ENCODE measurements around the gene ABHD2.
A peak's percentile ranks its signal among the peaks of the same experiment; 100 is the strongest.
"Not testable (repeated sequence)": the region's sequence is repeated elsewhere in the genome, so short reads cannot be mapped to it uniquely, and the experiment has no call there.

The ABHD2 gene

DNA sequence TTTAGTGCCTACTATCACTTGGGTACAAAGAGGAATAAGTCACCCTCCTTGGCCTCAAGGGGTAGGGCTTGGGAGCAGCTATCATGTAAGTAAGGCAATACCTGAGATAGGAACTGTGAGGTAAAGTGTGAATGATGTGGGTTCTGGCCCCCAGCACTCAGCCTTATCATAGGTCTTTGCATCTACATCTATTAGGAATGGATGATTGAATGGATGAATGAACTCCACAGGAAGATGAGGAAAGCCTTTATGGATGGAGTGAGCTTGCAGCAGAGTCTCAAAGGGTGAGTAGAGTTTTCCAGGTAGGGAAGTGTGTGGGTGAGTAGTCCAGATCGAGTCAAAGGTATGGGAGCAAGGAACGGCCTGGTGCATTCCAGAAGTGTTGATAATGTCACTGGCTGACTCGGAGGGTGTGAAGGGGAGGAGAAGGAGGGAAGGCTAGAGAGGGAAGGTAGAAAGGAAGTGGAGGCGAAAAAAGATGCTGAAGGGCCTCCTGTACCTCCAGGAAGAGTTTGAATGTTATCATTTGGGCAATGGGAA, 13.1 kb upstream of the ABHD2 start:
- no peak for DNase-seq

DNA sequence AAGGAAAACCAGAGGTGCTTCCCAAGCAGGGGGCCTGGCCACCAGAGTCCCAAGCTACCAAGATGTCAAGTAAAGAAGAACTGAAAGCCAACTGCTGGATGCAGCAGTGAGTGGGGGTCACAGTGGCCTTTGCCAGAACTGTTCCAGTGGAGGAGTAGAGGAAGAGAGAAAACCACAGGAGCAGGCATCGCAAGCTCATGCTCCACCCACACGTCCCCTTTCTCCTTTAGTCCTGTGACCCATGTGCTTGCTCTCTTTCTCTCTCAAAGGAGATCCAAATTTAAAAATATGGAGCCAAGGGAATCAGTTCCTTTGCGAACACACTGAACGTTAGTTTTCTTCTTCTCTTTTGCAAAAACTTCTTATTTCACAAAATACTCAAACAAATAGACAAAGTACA, 12.4 kb upstream of the ABHD2 start:
- no peak for DNase-seq

- DNase-seq = no peak
Measured at GRCh38 chr15:89077750-89078149, 10.5 kb upstream of the ABHD2 start.

DNA sequence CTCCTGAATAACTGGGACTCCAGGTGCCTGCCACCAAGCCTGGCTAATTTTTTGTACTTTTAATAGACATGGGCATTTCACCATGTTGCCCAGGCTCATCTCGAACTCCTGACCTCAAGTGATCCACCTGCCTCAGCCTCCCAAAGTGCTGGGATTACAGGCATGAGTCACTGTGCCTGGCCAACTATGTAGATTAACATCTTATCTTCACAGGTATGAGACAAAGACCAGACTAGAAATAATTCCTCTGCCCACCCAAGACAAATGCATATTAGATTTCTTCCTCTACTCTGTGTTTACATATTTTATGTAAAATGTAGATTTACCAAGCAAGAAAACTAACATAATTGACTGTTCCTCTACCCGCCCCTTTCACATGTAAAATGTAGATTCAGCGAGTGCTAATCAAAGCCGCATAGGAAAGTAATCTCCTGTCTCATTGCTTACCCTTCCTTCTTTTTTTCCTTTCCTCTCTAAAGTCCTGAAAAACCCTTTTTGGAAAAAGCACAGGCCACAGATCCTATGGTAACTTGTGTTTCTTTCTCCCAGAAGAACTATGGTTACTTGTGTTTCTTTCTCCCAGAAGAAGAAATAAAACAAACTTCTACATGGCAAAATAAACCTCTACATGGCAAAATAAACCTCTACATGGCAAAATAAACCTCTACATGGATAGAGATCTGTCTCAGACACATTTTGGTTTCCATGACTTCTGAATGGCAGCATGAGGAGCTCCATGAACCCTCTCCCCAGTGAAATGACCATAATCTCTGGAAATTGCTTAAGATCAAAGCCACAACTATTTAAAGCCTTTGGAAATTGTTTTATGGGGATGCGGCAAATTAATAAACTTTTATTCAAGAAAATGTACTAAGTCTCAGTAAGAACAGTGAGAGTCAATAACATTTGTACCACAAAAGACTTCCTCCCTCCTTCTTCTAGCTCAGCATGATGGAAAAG, 9.1 kb upstream of the ABHD2 start:
- DNase-seq = no peak

GRCh38 chr15:89081878-89082277, 6.4 kb upstream of the ABHD2 start:
- DNase-seq = no peak

DNA sequence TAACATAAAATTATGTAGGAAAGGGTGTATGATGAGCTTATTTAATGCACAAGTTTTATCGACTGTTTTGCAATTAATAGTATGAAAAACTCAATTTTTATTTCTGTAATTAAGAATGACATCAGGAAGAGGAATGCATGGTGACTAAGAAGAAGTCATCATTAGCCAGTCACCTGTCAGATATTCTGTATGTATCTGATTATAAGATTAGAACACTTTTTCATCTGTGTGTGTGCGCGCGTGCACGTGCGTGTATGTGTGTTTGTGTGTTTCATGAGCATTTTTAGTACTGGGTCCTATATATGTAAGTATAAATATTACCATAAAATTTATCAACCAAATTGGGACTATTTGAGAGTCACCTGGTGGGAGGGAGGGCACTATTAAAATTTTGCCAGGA, 5.0 kb upstream of the ABHD2 start:
- DNase-seq = no peak

DNA sequence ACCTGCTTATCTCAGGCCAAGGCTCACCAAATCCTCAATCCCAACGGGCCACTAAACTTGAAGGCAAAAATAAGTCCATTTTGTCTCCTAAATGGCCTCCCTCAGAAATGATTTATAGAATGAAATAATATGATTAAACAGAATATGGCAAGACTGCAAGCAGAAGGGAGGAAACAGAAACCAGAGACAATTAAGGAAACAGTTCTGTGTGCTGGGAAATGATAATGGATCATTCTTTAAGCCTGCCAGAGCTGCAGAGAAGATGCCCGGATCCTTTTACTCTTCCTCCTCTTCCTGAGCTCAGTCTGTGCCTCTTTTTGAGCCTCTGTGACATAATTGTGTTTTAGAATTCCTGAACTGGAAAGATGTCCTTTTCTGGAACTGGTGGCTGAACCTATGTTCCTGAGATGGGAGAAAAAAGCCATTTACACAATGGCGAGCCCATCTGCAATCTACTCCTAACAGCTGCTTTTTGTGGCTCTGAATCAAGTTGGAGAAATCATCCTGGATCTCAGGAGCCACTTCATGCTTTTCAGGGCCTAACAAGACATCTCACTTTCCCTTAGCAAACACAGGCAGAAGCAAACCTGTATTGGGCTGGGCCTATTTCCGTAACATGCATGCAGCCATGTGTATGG, 2.8 kb upstream of the ABHD2 start:
- DNase-seq = no peak

- not testable (repeated sequence) for DNase-seq
Measured at GRCh38 chr15:89085933-89086332, 2.3 kb upstream of the ABHD2 start.

GRCh38 chr15:89086390-89086789, 1.9 kb upstream of the ABHD2 start:
- not testable (repeated sequence) for DNase-seq

GRCh38 chr15:89087161-89087829, 961 bp upstream of the ABHD2 start:
- DNase-seq = no peak

GRCh38 chr15:89088605-89089315, 504 bp downstream of the ABHD2 start:
- peak; percentile 51 for DNase-seq

DNA sequence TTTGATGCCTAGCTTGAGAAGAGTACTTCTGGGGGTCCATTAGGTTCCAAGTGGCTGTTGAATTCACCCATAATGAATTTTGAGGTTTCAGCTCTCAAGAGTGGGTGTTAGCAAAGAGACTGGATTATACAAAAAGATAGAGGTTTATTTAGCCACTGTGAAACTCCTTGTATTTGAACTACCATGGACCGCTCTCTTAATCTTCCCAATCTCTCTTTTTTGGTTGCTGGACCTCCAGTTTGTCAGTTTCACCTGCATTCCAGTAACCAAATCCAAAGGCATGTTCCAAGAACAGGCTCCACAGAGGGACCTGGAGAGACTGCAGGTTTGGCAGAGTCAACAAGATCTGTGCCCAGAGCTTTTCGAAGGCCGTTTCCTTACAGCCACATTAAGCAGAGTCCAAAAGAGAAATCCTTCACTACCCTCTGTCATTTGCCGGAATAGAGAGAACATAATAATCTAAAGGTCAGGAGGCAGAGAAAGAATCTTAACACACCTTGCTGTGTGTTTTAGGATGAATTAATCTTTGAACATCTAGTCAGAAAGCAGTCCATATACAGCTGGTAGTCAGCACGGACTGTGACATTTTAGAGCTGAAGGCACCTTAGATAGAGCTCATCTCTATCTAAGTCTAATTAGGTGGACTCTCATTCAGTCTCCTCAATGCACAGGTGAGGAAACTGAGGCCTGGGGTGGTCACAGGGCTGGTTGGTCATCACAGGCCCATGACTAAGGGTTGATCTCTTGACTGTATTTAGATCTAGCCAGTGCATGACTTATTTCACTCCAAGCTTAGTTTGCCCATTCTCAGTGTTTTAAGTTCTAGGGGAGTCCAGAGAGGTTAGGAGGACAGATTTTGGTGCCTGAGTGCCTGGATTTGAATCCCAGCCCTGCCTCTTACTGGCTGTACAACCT, 1.3 kb downstream of the ABHD2 start:
- no peak for DNase-seq

DNA sequence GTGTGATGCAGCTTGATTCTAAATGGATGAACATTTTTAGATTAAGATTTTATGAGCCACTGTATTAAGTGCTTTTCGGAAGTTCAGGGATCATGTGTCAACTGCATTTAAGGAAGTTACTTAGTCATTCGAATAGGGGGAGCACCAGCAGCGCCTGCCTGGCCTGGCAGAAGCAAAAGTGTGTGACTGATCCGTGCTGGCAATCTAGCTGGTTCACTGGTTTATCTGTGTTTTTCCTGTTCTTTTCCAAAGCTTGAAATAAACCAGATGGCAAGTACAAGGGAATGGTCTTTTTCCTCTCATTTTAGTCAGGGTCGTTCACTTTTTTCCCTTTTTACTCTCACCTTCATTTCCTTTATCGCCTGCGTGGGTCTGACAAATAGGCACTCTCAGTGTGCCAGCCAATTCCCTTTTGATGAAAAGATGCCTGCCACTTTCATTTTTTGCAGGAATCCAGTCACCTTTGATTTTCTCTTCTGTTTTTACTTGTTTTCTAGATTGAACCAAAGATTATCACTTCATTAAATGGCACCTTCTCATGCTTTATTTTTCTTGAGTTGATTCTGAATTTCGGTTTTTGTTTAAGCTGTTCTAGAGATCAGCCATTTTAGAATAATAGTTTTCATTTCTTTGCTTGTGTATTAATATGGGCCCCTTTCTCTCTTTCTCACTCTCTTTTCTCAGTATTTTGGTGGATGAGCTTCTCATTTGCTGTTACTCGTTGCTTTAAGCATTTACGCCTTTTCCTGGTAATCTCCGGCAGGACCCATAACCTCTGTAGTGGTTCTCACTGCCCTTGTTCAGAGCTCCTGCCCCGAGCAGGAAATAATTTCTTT, 2.8 kb downstream of the ABHD2 start:
- peak; percentile 64 for DNase-seq

DNA sequence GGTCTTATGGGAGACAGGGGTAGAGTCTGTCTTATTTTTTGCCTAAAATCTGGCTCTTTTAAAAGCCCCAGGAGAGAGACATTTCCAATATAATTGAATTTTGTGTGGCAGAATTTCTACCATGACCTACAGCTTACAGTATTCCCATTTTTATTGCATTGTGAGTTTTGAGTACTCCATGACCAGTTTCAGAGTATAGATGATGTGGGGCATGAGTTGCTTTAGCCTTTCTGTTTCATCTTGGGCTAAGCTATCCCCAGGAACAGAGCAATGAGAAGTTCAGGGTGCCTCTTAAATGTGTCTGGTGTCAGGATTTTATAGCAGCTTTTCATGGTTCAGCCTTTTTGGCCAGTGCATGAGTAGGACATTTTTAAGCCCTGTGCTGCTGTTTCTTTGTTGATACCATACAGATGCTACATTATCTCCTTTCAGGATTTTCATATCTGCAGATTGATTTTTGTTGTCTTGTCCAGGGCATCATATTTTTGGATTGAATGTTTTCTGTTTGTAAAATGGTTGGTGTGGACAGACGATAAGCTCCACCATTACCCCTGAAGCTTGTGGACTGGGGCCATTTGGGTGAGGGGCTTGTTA, 3.5 kb downstream of the ABHD2 start:
- no peak for DNase-seq

DNA sequence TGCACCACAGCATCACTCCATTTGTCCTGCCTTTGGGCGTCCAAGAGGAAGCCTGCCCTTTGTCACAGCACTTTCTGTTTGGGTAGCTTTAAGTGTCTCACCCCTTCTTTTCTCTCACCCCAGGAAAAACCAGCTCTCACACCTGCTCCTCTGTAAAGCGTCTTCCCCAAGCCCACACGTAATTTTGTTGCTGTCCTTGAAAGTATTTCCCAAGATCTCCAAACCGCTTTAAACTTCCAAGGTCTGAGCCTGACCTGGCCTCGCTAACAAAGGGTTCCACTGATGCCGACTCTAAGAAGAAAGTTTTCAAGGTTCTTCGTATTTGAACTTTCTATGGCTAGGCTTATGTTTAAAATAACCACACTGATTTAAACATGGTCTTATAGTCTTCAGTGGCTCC, 5.3 kb downstream of the ABHD2 start:
- no peak for DNase-seq

DNA sequence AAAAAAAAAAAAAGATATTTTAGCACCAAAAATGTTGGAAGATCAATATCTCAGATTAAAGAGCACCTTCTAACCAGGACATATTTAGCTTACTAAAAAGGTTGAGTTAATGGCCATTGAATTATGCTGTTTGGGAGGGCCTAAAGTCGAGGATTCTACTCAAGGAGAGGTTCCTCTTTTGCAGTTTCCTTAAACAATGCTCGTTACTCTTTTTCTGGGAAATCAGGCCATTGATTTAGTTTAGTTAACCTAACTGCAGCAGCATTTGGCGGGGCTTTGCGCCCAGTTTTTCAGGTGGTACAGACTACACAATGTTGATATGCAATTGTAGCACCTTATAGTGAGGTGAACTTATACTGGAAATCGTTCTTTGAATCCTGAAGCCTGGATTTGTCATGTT, 6.8 kb downstream of the ABHD2 start:
- DNase-seq = no peak

GRCh38 chr15:89095556-89095955, 7.3 kb downstream of the ABHD2 start:
- no peak for DNase-seq

DNA sequence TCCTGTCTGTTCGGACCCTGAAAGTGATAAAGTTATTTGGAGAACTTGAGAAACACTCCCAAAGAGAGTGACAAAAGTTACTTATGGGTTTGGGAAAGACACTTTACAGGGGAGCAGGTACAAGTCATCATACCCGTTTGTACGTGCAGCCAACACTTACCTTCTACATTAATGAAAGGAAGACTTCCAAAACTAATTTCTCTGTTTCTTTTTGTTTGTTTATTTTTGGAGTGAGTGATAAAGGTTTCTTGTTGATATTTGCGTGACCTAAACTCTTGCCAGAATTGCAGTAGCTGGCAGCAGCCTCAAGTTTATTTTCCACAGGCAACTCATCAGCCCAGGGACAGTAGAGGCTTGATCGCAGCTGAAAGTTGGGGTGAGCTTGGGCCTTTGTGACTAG, 8.4 kb downstream of the ABHD2 start:
- no peak for DNase-seq

DNA sequence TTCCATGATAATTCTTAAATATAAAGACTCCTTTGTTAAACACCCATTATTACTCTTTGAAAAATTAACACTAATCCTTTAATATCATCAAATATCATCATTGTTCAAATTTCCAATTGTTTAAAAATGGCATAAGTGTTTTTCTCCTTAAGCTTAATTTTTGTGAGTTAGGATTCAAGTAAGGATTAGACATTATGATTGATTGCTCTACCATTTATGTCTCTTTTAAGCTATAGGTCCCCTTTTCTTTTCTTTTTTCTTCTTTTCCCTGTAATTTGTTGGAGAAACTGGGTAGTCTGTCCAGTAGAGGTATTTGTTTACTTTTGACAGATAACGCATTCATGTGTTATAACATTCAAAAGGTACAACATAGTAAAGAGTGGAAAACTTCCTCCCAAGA, 9.1 kb downstream of the ABHD2 start:
- DNase-seq = no peak

GRCh38 chr15:89098281-89098680, 10.0 kb downstream of the ABHD2 start:
- no peak for DNase-seq

Data from femur (tissue), 1 donor.